ENCODE results near the gene ZFYVE28.

ZFYVE28 gene

DNA sequence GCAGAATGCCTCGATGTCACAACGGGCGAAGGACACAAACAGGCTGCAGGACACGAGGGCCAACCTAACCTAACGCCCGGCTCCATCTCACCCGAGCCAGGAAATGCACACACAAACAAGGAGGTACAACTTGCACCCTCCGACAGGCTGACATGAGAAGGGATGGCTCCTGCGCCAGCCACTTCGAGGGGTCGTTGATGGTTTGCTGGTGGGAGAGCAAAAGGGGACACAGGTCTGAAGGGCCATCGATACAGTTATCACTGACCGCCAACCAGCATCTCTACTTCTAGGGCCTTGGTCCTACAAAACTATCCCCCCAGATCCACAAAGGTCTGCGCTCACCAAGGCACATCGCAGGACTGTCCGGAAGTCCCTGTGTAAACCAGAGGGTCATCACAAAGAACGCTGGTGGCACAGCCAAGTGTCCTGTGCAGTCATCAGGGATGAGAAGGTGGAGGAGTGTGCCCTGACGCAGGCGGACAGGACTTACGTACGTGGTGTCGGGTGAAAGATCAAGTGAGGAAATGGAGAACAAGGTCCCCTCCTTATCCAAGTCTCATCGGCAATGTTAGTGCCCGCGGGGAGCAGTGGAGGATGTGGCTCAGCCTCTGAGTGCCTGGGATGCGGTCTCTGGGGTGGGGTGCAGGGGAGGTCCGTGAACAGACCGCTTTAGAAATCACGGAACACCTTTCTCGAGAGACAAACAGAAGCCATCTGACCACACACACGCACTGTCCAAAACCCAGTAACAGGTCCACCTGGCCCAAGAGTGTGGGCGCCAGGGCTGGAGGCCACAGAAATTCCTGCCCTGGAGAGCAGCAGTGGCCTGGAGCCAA lies 163.6 kb downstream of the ZFYVE28 start:
- in situ Hi-C loops (cut with HindIII; ENCODE audit: low sequenced_read_pairs) = no loop called here
- TF ChIP-seq, protein P1, sequence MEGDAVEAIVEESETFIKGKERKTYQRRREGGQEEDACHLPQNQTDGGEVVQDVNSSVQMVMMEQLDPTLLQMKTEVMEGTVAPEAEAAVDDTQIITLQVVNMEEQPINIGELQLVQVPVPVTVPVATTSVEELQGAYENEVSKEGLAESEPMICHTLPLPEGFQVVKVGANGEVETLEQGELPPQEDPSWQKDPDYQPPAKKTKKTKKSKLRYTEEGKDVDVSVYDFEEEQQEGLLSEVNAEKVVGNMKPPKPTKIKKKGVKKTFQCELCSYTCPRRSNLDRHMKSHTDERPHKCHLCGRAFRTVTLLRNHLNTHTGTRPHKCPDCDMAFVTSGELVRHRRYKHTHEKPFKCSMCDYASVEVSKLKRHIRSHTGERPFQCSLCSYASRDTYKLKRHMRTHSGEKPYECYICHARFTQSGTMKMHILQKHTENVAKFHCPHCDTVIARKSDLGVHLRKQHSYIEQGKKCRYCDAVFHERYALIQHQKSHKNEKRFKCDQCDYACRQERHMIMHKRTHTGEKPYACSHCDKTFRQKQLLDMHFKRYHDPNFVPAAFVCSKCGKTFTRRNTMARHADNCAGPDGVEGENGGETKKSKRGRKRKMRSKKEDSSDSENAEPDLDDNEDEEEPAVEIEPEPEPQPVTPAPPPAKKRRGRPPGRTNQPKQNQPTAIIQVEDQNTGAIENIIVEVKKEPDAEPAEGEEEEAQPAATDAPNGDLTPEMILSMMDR (IDR thresholded peaks at IDR 0.05; ENCODE audit: low read depth, low read length) = no peak
- no peak overlapping the region for H3K4me3 ChIP-seq (ENCODE audit: low read depth, low read length)
- no peak for DNase-seq (ENCODE audit: low read depth, low spot score)

DNA sequence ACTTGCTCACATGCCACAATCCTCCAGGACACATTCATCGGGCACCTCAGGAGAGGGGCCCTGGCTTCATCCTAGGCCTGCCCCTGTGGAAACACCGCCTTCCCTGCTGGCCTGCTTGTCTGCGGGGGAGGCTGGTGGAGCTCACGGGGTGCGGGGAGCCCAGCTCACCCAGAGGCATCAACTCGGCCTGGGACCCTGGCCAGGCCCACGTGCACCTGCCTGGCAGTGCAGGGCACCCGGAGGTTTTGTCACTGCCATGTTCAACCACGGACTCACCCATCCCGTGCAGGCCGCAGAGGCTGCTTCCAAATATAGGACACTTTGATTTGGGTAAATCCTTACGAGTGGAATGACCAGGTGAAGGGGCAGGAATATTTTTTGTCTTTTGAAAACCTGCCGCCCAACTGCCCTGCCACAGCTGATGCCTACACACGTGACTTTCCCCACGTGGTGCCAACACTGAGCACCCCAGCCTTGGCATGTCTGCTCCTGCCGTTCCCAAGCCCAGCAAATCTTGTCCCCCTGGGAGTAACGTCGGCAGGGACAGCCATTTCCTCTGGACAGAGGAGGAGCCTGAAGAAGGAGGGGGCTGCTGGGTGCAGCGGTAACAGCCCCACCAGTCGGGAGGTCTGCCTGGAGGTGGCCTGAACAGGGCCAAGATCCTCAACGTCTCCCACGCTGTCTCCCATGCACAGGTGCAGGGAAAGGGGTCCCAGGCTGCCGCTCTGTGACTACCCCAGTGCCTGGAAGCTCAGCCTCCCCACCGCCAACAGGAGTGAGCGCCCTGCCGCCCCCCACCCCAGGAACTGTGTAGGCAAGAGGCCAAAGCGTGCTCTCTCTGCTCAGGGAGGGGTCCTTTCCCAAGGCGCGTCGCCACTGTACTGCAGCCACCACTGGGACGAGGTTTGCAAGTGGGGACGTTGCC lies 165.0 kb downstream of the ZFYVE28 start:
- TF ChIP-seq, protein P1 (IDR thresholded peaks at IDR 0.05; ENCODE audit: low read depth, low read length) = no peak
- in situ Hi-C loops (cut with HindIII; ENCODE audit: low sequenced_read_pairs) = no loop called here
- no peak for DNase-seq (ENCODE audit: low read depth, low spot score)
- no peak overlapping the region for H3K4me3 ChIP-seq (ENCODE audit: low read depth, low read length)

DNA sequence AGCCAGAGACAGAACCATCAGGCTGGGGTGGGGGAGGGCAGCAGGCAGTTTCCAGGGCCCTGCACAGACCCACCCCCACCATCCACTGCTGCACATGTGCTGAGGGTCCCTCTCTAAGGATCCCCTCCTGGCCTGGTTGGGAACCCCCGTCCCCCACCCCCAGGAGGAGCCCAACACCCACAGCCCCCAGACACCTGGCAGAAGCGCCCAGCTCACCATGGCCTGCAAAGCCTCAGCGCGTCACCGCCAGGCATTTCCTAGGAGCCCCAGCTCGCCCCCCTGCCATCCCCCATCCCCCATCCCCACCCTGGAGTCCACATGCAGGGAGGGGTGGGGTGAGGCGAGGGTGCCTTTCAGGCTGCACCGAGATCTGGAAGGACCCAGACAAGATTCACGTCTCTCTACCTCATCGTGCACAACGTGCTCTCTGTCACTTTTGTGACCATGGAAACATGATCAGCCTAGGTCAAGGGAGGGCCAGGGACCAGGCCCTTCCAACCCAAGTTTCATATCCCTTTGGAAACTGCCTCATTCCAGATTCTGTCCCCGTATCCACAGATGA lies 165.8 kb downstream of the ZFYVE28 start:
- no peak for DNase-seq (ENCODE audit: low read depth, low spot score)
- no peak overlapping the region for H3K4me3 ChIP-seq (ENCODE audit: low read depth, low read length)
- TF ChIP-seq, protein P1 (IDR thresholded peaks at IDR 0.05; ENCODE audit: low read depth, low read length) = no peak
- in situ Hi-C loops (cut with HindIII; ENCODE audit: low sequenced_read_pairs) = no loop called here

- DNase-seq (ENCODE audit: low read depth, low spot score) = no peak
- TF ChIP-seq, protein P1 (IDR thresholded peaks at IDR 0.05; ENCODE audit: low read depth, low read length) = no peak
- in situ Hi-C loops (cut with HindIII; ENCODE audit: low sequenced_read_pairs) = no loop called here
- H3K4me3 ChIP-seq (ENCODE audit: low read depth, low read length) = no peak overlapping the region
Measured at GRCh38 chr4:2251795-2252529, 166.5 kb downstream of the ZFYVE28 start.

DNA sequence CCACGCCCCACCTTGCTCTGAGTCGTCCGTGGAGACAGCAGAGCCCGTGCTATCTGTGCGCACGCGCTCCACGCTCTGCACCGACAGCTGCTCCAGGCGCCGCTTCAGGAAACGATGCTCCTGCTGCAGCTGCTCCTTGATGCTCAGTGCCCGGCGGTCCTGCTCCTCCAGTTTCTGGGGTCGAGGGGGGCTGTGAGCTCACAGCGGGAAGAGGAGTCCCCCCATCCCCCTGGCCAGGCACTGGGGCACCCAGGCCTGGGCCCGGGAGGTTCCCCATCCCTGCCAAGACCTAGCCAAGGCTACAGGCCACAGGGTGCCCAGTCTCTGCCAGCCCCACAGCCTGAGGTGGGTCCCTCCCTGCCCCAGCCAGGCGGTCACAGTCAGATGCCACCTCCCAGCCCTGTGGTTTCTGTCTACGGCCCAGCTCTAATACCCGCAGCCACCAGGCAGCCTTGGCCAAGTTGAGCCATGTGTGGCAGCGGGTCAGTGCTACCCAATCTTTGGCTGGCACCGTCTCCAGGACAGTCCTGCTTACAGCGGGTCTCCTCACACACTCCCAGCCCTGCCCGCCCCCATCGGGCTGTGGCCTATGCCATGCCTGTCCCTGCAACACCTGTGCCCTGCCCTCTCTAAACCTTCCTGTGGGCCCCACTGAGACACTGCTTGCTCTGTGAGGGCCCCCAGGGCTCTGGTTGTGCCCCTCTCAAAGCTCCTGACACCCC lies 167.2 kb downstream of the ZFYVE28 start:
- DNase-seq (ENCODE audit: low read depth, low spot score) = no peak
- in situ Hi-C loops (cut with HindIII; ENCODE audit: low sequenced_read_pairs) = no loop called here
- TF ChIP-seq, protein P1 (IDR thresholded peaks at IDR 0.05; ENCODE audit: low read depth, low read length) = no peak
- no peak overlapping the region for H3K4me3 ChIP-seq (ENCODE audit: low read depth, low read length)
